HG02623 (cell line): ENCODE results near the gene MYO9A.
"Not testable (repeated sequence)": the region's sequence is repeated elsewhere in the genome, so short reads cannot be mapped to it uniquely, and the experiment has no call there.

Experiments used
- ATAC-seq: cut with Tn5 transposase; IDR thresholded peaks from one replicate; pipeline ENCODE4 v1.9.1; 2021; ENCODE audit warnings: moderate library complexity; ENCODE audit not compliant: unreplicated experiment

MYO9A gene

GRCh38 chr15:72044956-72045355 lies 73.0 kb downstream of the MYO9A start:
- ATAC-seq: no peak

- ATAC-seq: no peak
Observed at GRCh38 chr15:72042865-72043264, 75.1 kb downstream of the MYO9A start.

- no peak for ATAC-seq
Observed at GRCh38 chr15:72042054-72042453, 75.9 kb downstream of the MYO9A start.

DNA sequence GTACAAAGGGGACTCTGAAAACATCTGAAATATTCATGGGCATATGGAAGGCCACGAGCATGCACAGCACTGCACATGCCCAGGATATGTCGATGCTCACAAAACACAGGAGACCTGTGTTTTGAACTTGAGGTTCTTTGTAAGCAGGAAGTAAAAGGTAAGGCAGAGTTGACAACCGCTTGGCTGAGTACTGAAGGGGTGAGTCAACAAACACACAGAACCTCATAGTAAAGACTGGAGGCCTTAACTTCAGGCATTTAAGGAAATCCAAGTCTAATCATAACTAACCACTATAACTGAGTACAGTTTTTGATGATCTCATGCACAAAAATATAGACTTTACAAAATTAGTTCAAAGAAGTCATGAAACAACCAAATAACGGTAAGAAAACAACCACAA lies 80.6 kb downstream of the MYO9A start:
- no peak for ATAC-seq

DNA sequence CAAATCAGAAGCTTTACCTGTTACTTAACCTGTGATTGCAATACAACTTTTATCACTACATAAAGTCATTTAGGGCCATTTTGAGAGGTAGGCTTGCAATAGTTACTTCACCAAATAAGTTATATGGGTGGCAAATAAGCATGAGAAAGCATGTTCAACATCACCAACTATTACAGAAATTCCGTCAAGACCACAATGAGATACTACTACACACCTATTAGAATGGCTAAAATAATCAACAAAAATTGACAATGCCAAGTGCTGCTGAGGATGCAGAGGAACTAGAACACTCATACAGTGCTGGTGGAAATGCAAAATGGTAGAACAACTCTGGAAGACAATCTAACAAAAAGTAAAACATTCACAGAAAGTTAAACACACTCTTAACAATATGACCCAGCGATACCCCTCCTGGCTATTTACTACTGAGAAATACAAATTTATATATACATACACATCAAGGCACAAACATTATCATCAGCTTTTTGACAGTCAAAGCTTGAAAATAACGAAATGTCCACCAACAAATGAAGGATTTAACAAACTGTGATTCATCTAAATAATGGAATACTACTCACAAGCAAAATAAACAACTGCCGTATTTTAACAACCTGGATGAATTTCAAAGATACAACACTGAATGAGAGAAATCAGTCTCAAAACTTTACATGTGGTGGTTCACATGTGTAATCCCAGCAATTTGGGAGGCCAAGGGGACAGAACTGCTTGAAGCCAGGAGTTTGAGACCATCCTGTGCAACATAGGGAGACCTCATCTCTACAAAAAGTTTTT lies 82.9 kb downstream of the MYO9A start:
- ATAC-seq: no peak

- ATAC-seq: no peak
Observed at GRCh38 chr15:72034351-72034750, 83.6 kb downstream of the MYO9A start.

DNA sequence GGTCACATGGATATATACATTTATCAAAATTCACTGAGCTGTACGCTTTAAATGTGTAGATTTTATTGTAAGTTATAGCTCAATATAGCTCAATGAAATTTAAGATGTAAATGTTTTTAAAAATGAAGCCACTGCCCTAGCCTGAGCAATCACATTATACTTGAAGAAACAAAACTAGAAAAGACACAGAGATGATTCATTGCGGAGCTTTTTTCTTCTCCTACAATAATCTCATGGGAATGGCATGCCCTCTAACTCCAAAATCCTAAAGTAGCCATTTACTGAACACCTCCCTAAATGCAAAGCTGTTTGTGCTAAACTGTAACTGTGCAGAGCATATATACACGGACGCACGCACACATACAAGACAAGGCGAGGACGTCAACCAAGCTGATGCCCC lies 84.2 kb downstream of the MYO9A start:
- ATAC-seq: no peak

DNA sequence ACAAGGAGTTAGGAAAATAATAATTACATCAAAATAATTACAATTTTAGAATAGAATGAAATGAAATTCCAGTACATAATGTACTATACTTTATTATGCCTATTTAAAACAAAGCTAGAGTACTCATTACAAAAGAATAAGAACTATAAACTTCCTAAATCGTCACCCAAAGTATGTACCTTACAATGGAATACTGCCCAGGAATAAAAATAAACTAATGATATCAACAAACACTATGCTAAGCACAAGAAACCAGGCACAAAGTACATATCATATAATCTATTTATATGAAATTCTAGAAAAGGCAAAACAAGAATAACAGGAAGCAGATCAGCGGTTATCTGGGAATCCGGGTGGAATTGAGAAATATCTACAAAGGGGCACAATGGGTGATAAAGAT lies 84.7 kb downstream of the MYO9A start:
- no peak for ATAC-seq

DNA sequence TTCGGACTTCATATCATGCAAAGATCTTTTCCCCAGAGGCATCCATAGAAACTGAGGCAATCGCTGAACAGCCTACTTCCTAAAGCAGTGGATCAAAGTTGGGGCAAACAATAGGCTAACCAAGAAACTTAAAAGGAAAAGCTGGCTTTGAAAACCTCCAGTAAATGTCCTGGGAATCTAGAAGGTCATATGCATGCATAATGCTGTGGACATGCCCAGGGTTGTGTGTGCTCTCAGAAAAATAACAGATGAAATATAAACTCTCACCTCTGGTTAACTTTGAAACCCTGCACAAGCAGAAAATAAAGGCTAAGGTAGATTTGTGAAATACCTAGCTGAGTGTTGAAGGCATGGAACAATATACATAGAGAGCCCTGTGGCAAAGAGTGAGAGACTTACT lies 96.3 kb downstream of the MYO9A start:
- ATAC-seq: no peak

DNA sequence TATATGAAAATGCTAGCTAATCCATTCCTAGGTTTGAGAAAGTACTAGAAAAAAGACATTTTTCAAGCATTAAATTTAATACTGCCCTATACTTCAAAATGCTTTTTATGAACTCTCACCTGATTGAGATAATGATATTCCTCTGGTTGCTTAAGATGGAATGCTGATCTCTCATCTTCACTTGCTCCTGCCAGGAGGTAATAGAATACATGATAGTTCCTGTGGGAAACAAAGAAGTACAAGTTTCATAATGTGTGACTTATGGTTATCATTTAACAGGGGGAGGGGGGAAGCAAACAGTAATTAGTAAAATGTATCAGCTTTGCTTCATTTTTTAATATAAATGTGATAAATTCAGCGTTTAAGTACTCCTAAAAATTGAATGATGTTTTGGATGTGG lies 97.2 kb downstream of the MYO9A start:
- ATAC-seq: no peak

DNA sequence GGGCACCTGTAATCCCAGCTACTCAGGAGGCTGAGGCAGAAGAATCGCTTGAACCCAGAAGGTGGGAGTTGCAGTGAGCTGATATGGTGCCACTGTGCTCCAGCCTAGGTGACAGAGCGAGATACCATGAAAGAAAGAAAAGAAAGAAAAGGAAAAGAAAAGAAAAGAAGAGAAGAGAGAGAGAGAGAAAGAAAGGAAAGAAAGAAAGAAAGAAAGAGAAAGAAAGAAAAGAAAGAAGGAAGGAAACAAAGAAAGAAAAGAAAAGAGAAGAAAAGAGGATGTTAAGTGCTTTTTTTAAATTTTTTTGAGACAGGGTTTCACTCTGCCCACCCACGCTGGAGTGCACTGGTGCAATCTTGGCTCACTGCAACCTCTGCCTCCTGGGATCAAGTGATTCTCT lies 103.4 kb downstream of the MYO9A start:
- not testable (repeated sequence) for ATAC-seq

DNA sequence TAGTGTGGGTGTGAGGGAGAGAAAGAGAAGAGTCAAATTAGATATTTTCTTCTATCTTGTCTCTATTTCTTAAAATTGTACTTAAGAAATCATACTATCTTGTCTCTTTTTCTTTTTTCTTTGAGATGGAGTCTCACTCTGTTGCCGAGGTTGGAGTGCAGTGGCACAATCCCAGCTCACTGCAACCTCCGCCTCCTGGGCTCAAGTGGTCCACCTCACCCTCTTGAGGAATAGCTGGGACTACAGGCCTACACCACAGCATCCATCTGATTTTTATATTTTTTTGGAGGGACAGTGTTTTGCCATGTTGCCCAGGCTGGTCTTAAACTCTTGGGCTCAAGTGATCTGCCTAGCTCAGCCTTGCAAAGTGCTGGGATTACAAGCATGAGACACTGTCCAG lies 104.2 kb downstream of the MYO9A start:
- ATAC-seq: no peak

DNA sequence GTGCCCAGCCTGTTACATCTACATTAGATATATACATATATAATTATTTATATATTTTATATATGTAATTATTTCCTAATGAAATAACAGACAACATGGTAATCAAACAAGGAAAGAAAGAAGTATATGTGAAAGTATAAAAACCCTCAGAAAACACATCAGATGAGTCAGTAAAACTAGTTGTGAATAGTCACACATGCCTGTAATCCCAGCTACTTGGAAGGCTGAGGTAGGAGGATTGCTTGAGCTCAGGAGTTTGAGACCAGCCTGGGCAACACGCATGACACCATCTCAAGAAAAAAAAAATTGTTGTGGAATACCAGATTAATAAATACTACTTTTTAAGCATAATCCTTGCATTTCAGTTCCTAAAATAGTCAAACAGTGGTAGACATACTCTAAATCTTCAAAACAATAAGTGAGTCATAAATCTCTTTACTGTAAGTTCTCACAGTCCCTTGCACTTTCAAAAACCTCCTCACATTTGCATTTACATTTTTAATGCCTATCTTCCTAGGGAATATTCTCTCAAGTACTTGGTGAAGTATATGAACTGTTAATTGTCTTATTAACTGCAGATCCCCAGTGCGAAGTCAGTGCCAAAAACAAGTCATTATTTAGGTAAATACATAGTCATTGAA lies 106.5 kb downstream of the MYO9A start:
- ATAC-seq: no peak

DNA sequence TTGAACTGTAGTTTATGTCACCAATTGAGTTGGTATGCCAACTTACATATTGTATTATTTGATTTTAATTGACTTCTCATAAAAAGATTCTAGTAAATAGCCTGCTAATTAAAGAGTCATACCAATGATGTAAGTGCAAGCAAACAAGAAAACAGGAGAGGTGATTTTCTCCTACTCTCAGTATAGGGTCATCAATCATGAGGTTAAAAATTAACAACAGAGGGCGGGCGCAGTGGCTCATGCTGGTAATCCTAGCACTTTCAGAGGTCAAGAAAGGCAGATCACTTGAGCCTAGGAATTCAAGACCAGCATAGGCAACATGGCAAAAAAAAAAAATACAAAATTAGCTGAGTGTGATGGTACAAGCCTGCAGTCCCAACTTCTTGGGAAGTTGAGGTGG lies 108.7 kb downstream of the MYO9A start:
- ATAC-seq: no peak

- ATAC-seq: no peak
Observed at GRCh38 chr15:72006382-72006781, 111.6 kb downstream of the MYO9A start.

GRCh38 chr15:72005483-72005882 lies 112.5 kb downstream of the MYO9A start:
- no peak for ATAC-seq

GRCh38 chr15:71999807-72000206 lies 118.1 kb downstream of the MYO9A start:
- ATAC-seq: no peak

- not testable (repeated sequence) for ATAC-seq
Observed at GRCh38 chr15:71998717-71999116, 119.2 kb downstream of the MYO9A start.

GRCh38 chr15:71997691-71998090 lies 120.3 kb downstream of the MYO9A start:
- ATAC-seq: no peak

GRCh38 chr15:71975816-71976150 lies 142.2 kb downstream of the MYO9A start:
- ATAC-seq: no peak

DNA sequence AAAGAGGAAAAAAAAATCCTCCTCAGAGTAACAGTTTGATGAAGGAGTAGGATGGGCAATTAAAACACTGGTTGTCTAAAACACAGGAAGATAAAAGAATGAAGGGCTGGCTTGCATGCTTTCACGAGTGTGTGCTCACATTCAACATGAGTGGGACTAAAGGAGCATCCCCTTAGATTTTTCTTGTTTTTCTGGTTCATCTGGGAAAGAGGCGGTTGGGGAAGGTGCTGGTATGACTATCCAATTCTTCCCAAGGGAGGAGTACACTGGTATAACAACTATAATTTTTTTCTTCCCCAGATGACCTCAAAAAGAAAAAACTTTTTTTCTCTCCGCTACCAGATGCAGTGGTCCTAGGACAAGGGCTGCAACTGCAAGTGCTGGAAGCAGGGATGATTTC lies 143.7 kb downstream of the MYO9A start:
- no peak for ATAC-seq

- ATAC-seq: no peak
Observed at GRCh38 chr15:71973366-71973765, 144.6 kb downstream of the MYO9A start.

DNA sequence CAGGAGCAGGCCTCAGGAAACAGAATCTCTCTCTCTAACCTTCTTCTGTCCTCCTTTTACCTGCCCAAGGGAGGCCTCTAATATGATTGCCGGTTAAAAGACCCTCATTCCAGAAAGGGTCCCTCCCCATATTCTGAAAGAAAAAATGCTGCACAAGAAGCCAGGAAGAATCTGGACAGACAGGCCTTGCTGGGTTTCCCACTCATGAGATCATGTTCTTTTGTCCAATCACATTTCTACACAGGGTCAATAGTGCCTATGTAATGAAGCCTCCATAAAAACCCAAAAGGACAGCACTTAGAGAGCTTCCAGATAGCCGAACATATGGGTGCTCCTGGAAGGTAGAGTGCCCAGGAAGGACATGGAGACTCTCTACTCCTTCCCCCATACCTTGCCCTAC lies 146.0 kb downstream of the MYO9A start:
- ATAC-seq: no peak
